Endodermal cell (in vitro differentiated cells): ENCODE results near the gene PLA2G12A. TPM values are rescaled to one million over a fixed set of nuclear protein-coding genes. Genes with fewer than 3 reads are reported as not detected.

ENCODE experiments used
- DNase-seq: peaks from one replicate; pipeline ENCODE4 v3.0.0-alpha.2; 2017
- H3K27ac ChIP-seq: 2 replicates; pipeline ENCODE4 v1.5.1; 2013; ENCODE audit warnings: mild to moderate bottlenecking, low read depth, low read length, moderate library complexity
- H3K27me3 ChIP-seq: 2 replicates; pipeline ENCODE4 v1.6.1; 2013; ENCODE audit warnings: mild to moderate bottlenecking, low read length, moderate library complexity; ENCODE audit not compliant: insufficient read depth, control insufficient read depth, poor library complexity, severe bottlenecking
- H3K36me3 ChIP-seq: 2 replicates; pipeline ENCODE4 v1.7.0; 2013; ENCODE audit warnings: mild to moderate bottlenecking, low read length, moderate library complexity; ENCODE audit not compliant: control insufficient read depth, insufficient read depth
- H3K4me1 ChIP-seq: one replicate; pipeline ENCODE4 v1.7.0; 2013; ENCODE audit warnings: low read length; ENCODE audit not compliant: control insufficient read depth, insufficient read depth
- H3K4me3 ChIP-seq: 2 replicates; pipeline ENCODE4 v1.5.1; 2013; ENCODE audit warnings: mild to moderate bottlenecking, low read length, moderate library complexity
- H3K9ac ChIP-seq: 2 replicates; pipeline ENCODE4 v1.6.1; 2013; ENCODE audit warnings: mild to moderate bottlenecking, low read length, moderate library complexity; ENCODE audit not compliant: poor library complexity, severe bottlenecking; ENCODE audit errors: extremely low read depth
- H3K9me3 ChIP-seq: 2 replicates; pipeline ENCODE4 v1.6.1; 2013; ENCODE audit warnings: mild to moderate bottlenecking, low read length, moderate library complexity; ENCODE audit not compliant: control insufficient read depth
- H3K27ac Mint-ChIP-seq: 2 replicates; pipeline ENCODE4 v1.8.0; 2020; ENCODE audit warnings: mixed read lengths
- H3K27me3 Mint-ChIP-seq: 2 replicates; pipeline ENCODE4 v1.8.0; 2021; ENCODE audit warnings: mild to moderate bottlenecking, mixed read lengths; ENCODE audit not compliant: insufficient read depth
- H3K36me3 Mint-ChIP-seq: 2 replicates; pipeline ENCODE4 v1.8.0; 2020; ENCODE audit warnings: low read depth, mixed read lengths
- H3K4me1 Mint-ChIP-seq: 2 replicates; pipeline ENCODE4 v1.8.0; 2020; ENCODE audit warnings: mixed read lengths
- H3K4me3 Mint-ChIP-seq: 2 replicates; pipeline ENCODE4 v1.8.0; 2020; ENCODE audit warnings: mild to moderate bottlenecking, moderate library complexity, mixed read lengths
- H3K9me3 Mint-ChIP-seq: 2 replicates; pipeline ENCODE4 v1.8.0; 2020; ENCODE audit warnings: mild to moderate bottlenecking, mixed read lengths
- CTCF ChIP-seq: fragments of 200-600 bp; sonication (generic); conservative IDR thresholded peaks from 2 replicates; pipeline ENCODE4 v1.5.0; 2021; ENCODE audit warnings: antibody characterized with exemption, mild to moderate bottlenecking
- WGBS, 2 experiments: methylation state at CpG; one replicate each; pipeline versions ENCODE4 v1.1.5 to v1.1.7; 2013; ENCODE audit warnings: missing lambda C conversion rate in 2 of 2, mixed read lengths in 1 of 2; ENCODE audit not compliant: insufficient coverage in 1 of 2, insufficient read length in 1 of 2; 5-methylcytosine and 5-hydroxymethylcytosine counted together
- total RNA-seq, 2 donors: library from RNA; stranded (reverse); fragmentation: NEBNext Ultra II Directional in 1 of 2; extraction: Animal tissue kit (Norgen Biotek cat#: 25700) in 1 of 2; gene quantifications; 2 replicates in 1 of 2; 3 replicates in 1 of 2; pipeline ENCODE4 v1.2.1, GENCODE V29; 2021

Gene PLA2G12A
- total RNA-seq, 2 donors from 2014 or later = 38.5 to 60.9 TPM

GRCh38 chr4:109752525-109752924 is 22.7 kb upstream of the PLA2G12A start:
- no peaks in the 10 kb centered on the region for H3K36me3 Mint-ChIP-seq
- Histone ChIP-seq H3K36me3 (no peaks in the 10 kb centered on the region), H3K27me3 (peaks cover 5% of the 10 kb centered on the region), H3K4me1 (no peaks in the 10 kb centered on the region), H3K27ac (no peak overlapping the region), H3K9ac (no peak overlapping the region), H3K9me3 (no peaks in the 10 kb centered on the region), H3K4me3 (no peak overlapping the region)
- no peaks in the 10 kb centered on the region for H3K9me3 Mint-ChIP-seq
- H3K27me3 Mint-ChIP-seq = no peaks in the 10 kb centered on the region
- WGBS, 2 experiments = no CpG with 5 or more reads among the region's 1 CpG
- H3K4me1 Mint-ChIP-seq = peaks cover 8% of the 10 kb centered on the region
- no peak overlapping the region for H3K27ac Mint-ChIP-seq
- no peak for TF ChIP-seq CTCF
- no peak overlapping the region for H3K4me3 Mint-ChIP-seq
- no peak for DNase-seq

DNA sequence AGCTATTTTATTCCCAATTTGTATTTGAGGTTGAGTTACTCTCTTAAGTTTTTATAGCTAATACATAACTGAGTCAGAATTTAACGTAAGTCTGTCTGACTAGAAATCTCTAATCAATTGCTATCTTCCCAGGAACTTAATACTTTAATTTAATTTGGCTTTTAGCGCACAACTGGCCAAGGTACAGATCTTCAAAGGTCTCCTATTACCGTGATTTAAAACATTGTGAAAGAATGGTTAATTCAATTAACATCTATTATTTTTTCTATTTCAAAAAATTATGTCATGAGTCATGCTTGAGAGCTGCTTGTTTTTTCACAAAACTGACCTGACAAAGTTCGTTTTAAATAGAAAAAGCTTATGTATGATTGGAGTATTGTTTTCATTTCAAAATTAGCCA is 22.0 kb upstream of the PLA2G12A start:
- no peak overlapping the region for H3K27ac ChIP-seq
- no peak overlapping the region for H3K9ac ChIP-seq
- Mint-ChIP-seq H3K4me3 (no peak overlapping the region), H3K27me3 (no peaks in the 10 kb centered on the region), H3K27ac (no peak overlapping the region), H3K9me3 (no peaks in the 10 kb centered on the region), H3K4me1 (peaks cover 8% of the 10 kb centered on the region), H3K36me3 (no peaks in the 10 kb centered on the region)
- 84% methylated on average over 4 of the region's 4 CpGs; no CpG with 5 or more reads in 1 of the 2 experiments for WGBS, 2 experiments
- H3K4me3 ChIP-seq = no peak overlapping the region
- no peak for DNase-seq
- no peaks in the 10 kb centered on the region for H3K9me3 ChIP-seq
- peaks cover 5% of the 10 kb centered on the region for H3K27me3 ChIP-seq
- no peaks in the 10 kb centered on the region for H3K36me3 ChIP-seq
- H3K4me1 ChIP-seq = no peaks in the 10 kb centered on the region
- TF ChIP-seq CTCF = no peak

GRCh38 chr4:109750652-109751244 is 20.9 kb upstream of the PLA2G12A start:
- Histone ChIP-seq H3K36me3 (no peaks in the 10 kb centered on the region), H3K4me3 (no peak overlapping the region), H3K4me1 (no peaks in the 10 kb centered on the region), H3K9ac (no peak overlapping the region), H3K9me3 (no peaks in the 10 kb centered on the region), H3K27ac (no peak overlapping the region), H3K27me3 (peaks cover 2% of the 10 kb centered on the region)
- no peaks in the 10 kb centered on the region for H3K9me3 Mint-ChIP-seq
- WGBS, 2 experiments = 95 to 96% methylated on average over 4 of the region's 4 CpGs
- no peaks in the 10 kb centered on the region for H3K36me3 Mint-ChIP-seq
- no peaks in the 10 kb centered on the region for H3K27me3 Mint-ChIP-seq
- H3K4me1 Mint-ChIP-seq = peaks cover 8% of the 10 kb centered on the region
- H3K27ac Mint-ChIP-seq = no peak overlapping the region
- DNase-seq = no peak
- TF ChIP-seq CTCF = no peak
- H3K4me3 Mint-ChIP-seq = no peak overlapping the region
